HepG2 (cell line): ENCODE measurements around the gene SERINC2. TPM values are rescaled to one million over a fixed set of nuclear protein-coding genes. Genes with fewer than 3 reads are reported as not detected.

ENCODE experiments used
- AGO1 ChIP-seq: fragments of 200-400 bp; formaldehyde crosslinking; IDR thresholded peaks from 2 replicates; pipeline ENCODE4 v1.6.1; 2017; ENCODE audit warnings: mild to moderate bottlenecking, low read depth, low read length, moderate library complexity; ENCODE audit not compliant: poor library complexity, severe bottlenecking
- ATAD3A ChIP-seq: sonication (generic); formaldehyde crosslinking; IDR thresholded peaks from 2 replicates; pipeline ENCODE4 v1.4.0; 2020; ENCODE audit warnings: missing genetic modification reagents
- ATF7 ChIP-seq, 2 experiments: fragments of 450-650 bp in 1 of 2; sonication (generic) in 1 of 2; formaldehyde crosslinking in 1 of 2; IDR thresholded peaks; 2 replicates each; pipeline versions ENCODE4 v1.4.0 to v1.6.1; 2016 to 2020; ENCODE audit warnings: antibody characterized with exemption in 1 of 2, mild to moderate bottlenecking in 1 of 2, missing genetic modification reagents in 1 of 2
- ELF4 ChIP-seq: sonication (generic); formaldehyde crosslinking; IDR thresholded peaks from 2 replicates; pipeline ENCODE4 v1.5.0; 2020; ENCODE audit warnings: missing genetic modification reagents, mild to moderate bottlenecking, moderate library complexity, borderline replicate concordance
- FOXP1 ChIP-seq, 2 experiments: fragments of 450-650 bp in 1 of 2; IDR thresholded peaks; 2 replicates each; pipeline ENCODE4 v1.6.1; 2017 to 2018; ENCODE audit warnings: antibody characterized with exemption in 1 of 2
- GZF1 ChIP-seq: sonication (generic); formaldehyde crosslinking; IDR thresholded peaks from 2 replicates; pipeline ENCODE4 v1.5.1; 2020; ENCODE audit warnings: mild to moderate bottlenecking, missing genetic modification reagents
- HDAC1 ChIP-seq: sonication (generic); formaldehyde crosslinking; IDR thresholded peaks from 2 replicates; pipeline ENCODE4 v1.5.1; 2020; ENCODE audit warnings: mild to moderate bottlenecking, missing genetic modification reagents
- HOXA3 ChIP-seq: sonication (generic); formaldehyde crosslinking; IDR thresholded peaks from 2 replicates; pipeline ENCODE4 v1.5.0; 2020; ENCODE audit warnings: missing genetic modification reagents
- IRF2 ChIP-seq: IDR thresholded peaks from 2 replicates; pipeline ENCODE4 v1.6.1; 2018; ENCODE audit warnings: missing genetic modification reagents, missing compliant biosample characterization
- NR1H2 ChIP-seq: sonication (generic); formaldehyde crosslinking; IDR thresholded peaks from 2 replicates; pipeline ENCODE4 v1.8.1; 2022; ENCODE audit warnings: low read depth, missing genetic modification reagents, borderline replicate concordance
- PITX1 ChIP-seq: sonication (generic); formaldehyde crosslinking; IDR thresholded peaks from 2 replicates; pipeline ENCODE4 v1.5.1; 2020; ENCODE audit warnings: mild to moderate bottlenecking, missing genetic modification reagents
- SOX5 ChIP-seq: IDR thresholded peaks from 2 replicates; pipeline ENCODE4 v1.6.1; 2016; ENCODE audit warnings: borderline replicate concordance
- ZIK1 ChIP-seq: sonication (generic); formaldehyde crosslinking; IDR thresholded peaks from 2 replicates; pipeline ENCODE4 v1.5.0; 2020; ENCODE audit warnings: mild to moderate bottlenecking, low read depth, missing genetic modification reagents, borderline replicate concordance
- ZNF354B ChIP-seq: sonication (generic); formaldehyde crosslinking; IDR thresholded peaks from 2 replicates; pipeline ENCODE4 v1.8.0; 2022; ENCODE audit warnings: mild to moderate bottlenecking, missing genetic modification reagents
- ZNF652 ChIP-seq: IDR thresholded peaks from 2 replicates; pipeline ENCODE4 v1.6.1; 2016; ENCODE audit warnings: low read depth, borderline replicate concordance
- ZNF782 ChIP-seq: sonication (generic); formaldehyde crosslinking; IDR thresholded peaks from 2 replicates; pipeline ENCODE4 v1.4.0; 2020; ENCODE audit warnings: missing genetic modification reagents, mild to moderate bottlenecking, borderline replicate concordance
- ZSCAN21 ChIP-seq: sonication (generic); formaldehyde crosslinking; IDR thresholded peaks from 2 replicates; pipeline ENCODE4 v1.8.0; 2022; ENCODE audit warnings: mild to moderate bottlenecking, missing genetic modification reagents, moderate library complexity, borderline replicate concordance
- polyA plus RNA-seq, 8 experiments: library from polyadenylated mRNA; depleted of rRNA in 3 of 8; stranded (reverse) in 7 of 8; unstranded in 1 of 8; fragments of >200 nt; fragmentation: Illumina TruSeq in 4 of 8; extraction: Trizol in 4 of 8; gene quantifications; 2 replicates each; pipeline versions ENCODE4 v1.2.1 to v1.2.3, GENCODE V29; 2011 to 2016; ENCODE audit warnings: low read depth in 4 of 8, missing spikeins in 1 of 8, mixed read lengths in 1 of 8; ENCODE audit not compliant: insufficient read depth in 1 of 8
- total RNA-seq, 5 experiments: library from RNA; depleted of rRNA; stranded (reverse); fragments of >200 nt; fragmentation: Illumina TruSeq; extraction: Trizol; gene quantifications; 2 replicates each; pipeline ENCODE4 v1.2.3, GENCODE V29; 2016; ENCODE audit warnings: low read depth in 1 of 5
- TF ChIP-seq, protein P1 (sequence below): sonication (generic); formaldehyde crosslinking; IDR thresholded peaks from 2 replicates; pipeline ENCODE4 v1.4.0; 2020; ENCODE audit warnings: low read depth, missing genetic modification reagents
- TF ChIP-seq, protein P2 (sequence below): sonication (generic); IDR thresholded peaks from 2 replicates; pipeline ENCODE4 v1.6.1; 2016; ENCODE audit warnings: low read depth, borderline replicate concordance
- TF ChIP-seq, protein P3 (sequence below): sonication (generic); formaldehyde crosslinking; IDR thresholded peaks from 2 replicates; pipeline ENCODE4 v1.4.0; 2020; ENCODE audit warnings: mild to moderate bottlenecking, missing genetic modification reagents, borderline replicate concordance

The SERINC2 gene
- total and polyA plus RNA-seq, 2 of the 13 experiments (the other 11 are each of a cell fraction or from before 2014, with no cell fraction given), result 4.8 to 126 TPM

DNA sequence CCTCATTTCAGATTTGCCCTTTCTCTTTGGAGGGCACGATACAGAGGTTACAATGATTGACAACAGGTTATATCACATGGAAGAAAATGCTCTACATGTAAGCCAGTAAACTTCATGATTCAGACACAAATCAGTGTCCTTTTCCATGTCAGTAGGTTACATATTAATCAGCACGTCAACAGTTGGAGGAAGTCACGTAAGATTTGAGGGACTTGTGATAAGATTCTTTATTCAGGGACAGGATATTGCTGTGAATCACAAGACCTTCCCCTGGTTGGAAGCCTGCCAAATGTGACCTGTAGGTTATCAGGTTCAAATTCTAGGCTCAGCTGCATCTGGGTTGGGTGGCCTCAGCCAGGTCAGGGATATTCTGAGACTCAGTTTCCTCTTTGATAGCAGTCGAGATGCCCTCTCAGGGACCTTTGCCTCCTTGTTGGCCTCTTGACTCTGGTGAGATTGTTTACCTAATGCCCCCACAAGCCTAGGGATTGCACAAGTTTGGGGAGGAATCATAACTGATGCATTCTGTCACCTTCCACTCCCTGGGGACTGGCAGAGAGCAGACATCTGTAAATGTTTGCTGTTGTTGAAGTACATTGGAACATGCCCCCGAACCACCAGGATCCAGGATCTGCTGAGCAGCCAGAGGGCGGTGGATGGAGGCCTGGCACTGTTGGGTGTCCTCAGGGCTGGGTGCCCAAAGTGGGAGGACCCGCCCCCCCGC, 31.9 kb downstream of the SERINC2 start (continued):
- TF ChIP-seq SOX5 (CRISPR knock-in tag), result peak; percentile 90
- peak; percentile 64; the same call in 1 of the 2 replicates for TF ChIP-seq HOXA3
- no peak for TF ChIP-seq ZNF782 (CRISPR knock-in tag)
- TF ChIP-seq ZNF652, result no peak; the same call in 1 of the 2 replicates
- TF ChIP-seq IRF2 (CRISPR knock-in tag), result peak; percentile 76; the same call in 1 of the 2 replicates
- no peak for TF ChIP-seq FOXP1 (IDR thresholded peaks at IDR 0.05)
- peak; percentile 81 for TF ChIP-seq FOXP1 (CRISPR knock-in tag; IDR thresholded peaks at IDR 0.05)
- no peak; the same call in 1 of the 2 replicates for TF ChIP-seq ELF4 (CRISPR knock-in tag)
- no peak for TF ChIP-seq ATAD3A (CRISPR knock-in tag)
- TF ChIP-seq ATF7 (IDR thresholded peaks at IDR 0.05), result no peak
- TF ChIP-seq ATF7 (CRISPR knock-in tag; IDR thresholded peaks at IDR 0.05), result peak; percentile 79
- TF ChIP-seq ZIK1 (CRISPR knock-in tag), result no peak
- TF ChIP-seq, protein P1, sequence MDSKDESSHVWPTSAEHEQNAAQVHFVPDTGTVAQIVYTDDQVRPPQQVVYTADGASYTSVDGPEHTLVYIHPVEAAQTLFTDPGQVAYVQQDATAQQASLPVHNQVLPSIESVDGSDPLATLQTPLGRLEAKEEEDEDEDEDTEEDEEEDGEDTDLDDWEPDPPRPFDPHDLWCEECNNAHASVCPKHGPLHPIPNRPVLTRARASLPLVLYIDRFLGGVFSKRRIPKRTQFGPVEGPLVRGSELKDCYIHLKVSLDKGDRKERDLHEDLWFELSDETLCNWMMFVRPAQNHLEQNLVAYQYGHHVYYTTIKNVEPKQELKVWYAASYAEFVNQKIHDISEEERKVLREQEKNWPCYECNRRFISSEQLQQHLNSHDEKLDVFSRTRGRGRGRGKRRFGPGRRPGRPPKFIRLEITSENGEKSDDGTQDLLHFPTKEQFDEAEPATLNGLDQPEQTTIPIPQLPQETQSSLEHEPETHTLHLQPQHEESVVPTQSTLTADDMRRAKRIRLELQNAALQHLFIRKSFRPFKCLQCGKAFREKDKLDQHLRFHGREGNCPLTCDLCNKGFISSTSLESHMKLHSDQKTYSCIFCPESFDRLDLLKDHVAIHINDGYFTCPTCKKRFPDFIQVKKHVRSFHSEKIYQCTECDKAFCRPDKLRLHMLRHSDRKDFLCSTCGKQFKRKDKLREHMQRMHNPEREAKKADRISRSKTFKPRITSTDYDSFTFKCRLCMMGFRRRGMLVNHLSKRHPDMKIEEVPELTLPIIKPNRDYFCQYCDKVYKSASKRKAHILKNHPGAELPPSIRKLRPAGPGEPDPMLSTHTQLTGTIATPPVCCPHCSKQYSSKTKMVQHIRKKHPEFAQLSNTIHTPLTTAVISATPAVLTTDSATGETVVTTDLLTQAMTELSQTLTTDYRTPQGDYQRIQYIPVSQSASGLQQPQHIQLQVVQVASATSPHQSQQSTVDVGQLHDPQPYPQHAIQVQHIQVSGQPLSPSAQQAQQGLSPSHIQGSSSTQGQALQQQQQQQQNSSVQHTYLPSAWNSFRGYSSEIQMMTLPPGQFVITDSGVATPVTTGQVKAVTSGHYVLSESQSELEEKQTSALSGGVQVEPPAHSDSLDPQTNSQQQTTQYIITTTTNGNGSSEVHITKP (CRISPR knock-in tag), result no peak
- TF ChIP-seq NR1H2 (CRISPR knock-in tag), result no peak
- no peak for TF ChIP-seq ZNF354B (CRISPR knock-in tag)
- no peak for TF ChIP-seq ZSCAN21 (CRISPR knock-in tag)
- peak; percentile 87 for TF ChIP-seq HDAC1 (CRISPR knock-in tag)
- TF ChIP-seq GZF1 (CRISPR knock-in tag), result no peak
- TF ChIP-seq, protein P2, sequence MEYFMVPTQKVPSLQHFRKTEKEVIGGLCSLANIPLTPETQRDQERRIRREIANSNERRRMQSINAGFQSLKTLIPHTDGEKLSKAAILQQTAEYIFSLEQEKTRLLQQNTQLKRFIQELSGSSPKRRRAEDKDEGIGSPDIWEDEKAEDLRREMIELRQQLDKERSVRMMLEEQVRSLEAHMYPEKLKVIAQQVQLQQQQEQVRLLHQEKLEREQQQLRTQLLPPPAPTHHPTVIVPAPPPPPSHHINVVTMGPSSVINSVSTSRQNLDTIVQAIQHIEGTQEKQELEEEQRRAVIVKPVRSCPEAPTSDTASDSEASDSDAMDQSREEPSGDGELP, result peak; percentile 76
- TF ChIP-seq, protein P3, sequence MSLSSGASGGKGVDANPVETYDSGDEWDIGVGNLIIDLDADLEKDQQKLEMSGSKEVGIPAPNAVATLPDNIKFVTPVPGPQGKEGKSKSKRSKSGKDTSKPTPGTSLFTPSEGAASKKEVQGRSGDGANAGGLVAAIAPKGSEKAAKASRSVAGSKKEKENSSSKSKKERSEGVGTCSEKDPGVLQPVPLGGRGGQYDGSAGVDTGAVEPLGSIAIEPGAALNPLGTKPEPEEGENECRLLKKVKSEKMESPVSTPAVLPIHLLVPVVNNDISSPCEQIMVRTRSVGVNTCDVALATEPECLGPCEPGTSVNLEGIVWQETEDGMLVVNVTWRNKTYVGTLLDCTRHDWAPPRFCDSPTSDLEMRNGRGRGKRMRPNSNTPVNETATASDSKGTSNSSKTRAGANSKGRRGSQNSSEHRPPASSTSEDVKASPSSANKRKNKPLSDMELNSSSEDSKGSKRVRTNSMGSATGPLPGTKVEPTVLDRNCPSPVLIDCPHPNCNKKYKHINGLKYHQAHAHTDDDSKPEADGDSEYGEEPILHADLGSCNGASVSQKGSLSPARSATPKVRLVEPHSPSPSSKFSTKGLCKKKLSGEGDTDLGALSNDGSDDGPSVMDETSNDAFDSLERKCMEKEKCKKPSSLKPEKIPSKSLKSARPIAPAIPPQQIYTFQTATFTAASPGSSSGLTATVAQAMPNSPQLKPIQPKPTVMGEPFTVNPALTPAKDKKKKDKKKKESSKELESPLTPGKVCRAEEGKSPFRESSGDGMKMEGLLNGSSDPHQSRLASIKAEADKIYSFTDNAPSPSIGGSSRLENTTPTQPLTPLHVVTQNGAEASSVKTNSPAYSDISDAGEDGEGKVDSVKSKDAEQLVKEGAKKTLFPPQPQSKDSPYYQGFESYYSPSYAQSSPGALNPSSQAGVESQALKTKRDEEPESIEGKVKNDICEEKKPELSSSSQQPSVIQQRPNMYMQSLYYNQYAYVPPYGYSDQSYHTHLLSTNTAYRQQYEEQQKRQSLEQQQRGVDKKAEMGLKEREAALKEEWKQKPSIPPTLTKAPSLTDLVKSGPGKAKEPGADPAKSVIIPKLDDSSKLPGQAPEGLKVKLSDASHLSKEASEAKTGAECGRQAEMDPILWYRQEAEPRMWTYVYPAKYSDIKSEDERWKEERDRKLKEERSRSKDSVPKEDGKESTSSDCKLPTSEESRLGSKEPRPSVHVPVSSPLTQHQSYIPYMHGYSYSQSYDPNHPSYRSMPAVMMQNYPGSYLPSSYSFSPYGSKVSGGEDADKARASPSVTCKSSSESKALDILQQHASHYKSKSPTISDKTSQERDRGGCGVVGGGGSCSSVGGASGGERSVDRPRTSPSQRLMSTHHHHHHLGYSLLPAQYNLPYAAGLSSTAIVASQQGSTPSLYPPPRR (CRISPR knock-in tag), result peak; percentile 94
- peak; percentile 86 for TF ChIP-seq PITX1 (CRISPR knock-in tag)
- TF ChIP-seq AGO1, result no peak
